Activated CD8-positive, alpha-beta T cell treated with anti-CD3 and anti-CD28 coated beads, Interleukin-2, amount 10 ng/mL, durations not matched to agents 7 days and 5 days (primary cell): ENCODE results near the gene PPME1. TPM values are rescaled to one million over a fixed set of nuclear protein-coding genes. Genes with fewer than 3 reads are reported as not detected.

ENCODE experiments used
- ATAC-seq: fragments of 150-1000 bp; cut with Tn5 transposase; one replicate; pipeline ENCODE4 v1.10.0; 2021; ENCODE audit warnings: moderate library complexity
- CTCF ChIA-PET: fragments of 350-600 bp; sonication (Branson Sonifier 250); formaldehyde crosslinking; loops from one replicate; lab custom pipeline; 2021; ENCODE audit warnings: antibody characterized with exemption; lab: Charles Lee
- POLR2A ChIA-PET: fragments of 350-600 bp; sonication (Branson Sonifier 250); formaldehyde crosslinking; loops from one replicate; lab custom pipeline; 2021; ENCODE audit warnings: antibody characterized with exemption; lab: Charles Lee
- DNase-seq: peaks from one replicate; pipeline ENCODE4 v3.0.0-alpha.2; 2020
- H3K27ac Mint-ChIP-seq: one replicate; pipeline ENCODE4 v1.8.0; 2021; ENCODE audit warnings: mild to moderate bottlenecking, mixed read lengths
- H3K27me3 Mint-ChIP-seq: one replicate; pipeline ENCODE4 v1.8.0; 2021; ENCODE audit warnings: low read depth, mixed read lengths
- H3K36me3 Mint-ChIP-seq: one replicate; pipeline ENCODE4 v1.8.0; 2021; ENCODE audit warnings: low read depth, mixed read lengths
- H3K4me1 Mint-ChIP-seq: one replicate; pipeline ENCODE4 v1.8.0; 2021; ENCODE audit warnings: low read depth, mixed read lengths
- H3K4me3 Mint-ChIP-seq: one replicate; pipeline ENCODE4 v1.8.0; 2021; ENCODE audit warnings: mild to moderate bottlenecking, mixed read lengths
- H3K9me3 Mint-ChIP-seq: one replicate; pipeline ENCODE4 v1.8.0; 2022; ENCODE audit warnings: mixed read lengths; ENCODE audit not compliant: insufficient read depth
- total RNA-seq, 2 experiments: library from RNA; stranded (reverse); gene quantifications; one replicate each; pipeline ENCODE4 v1.2.3, GENCODE V29; 2021

Gene PPME1
- total RNA-seq, 2 experiments from 2014 or later = 28.6 to 29.6 TPM

GRCh38 chr11:74284466-74284865, 113.4 kb downstream of the PPME1 start:
- ATAC-seq (no peak), DNase-seq (no peak)
- no peak overlapping the region for H3K27ac Mint-ChIP-seq
- H3K4me1 Mint-ChIP-seq = no peaks in the 10 kb centered on the region
- H3K4me3 Mint-ChIP-seq = no peak overlapping the region
- H3K9me3 Mint-ChIP-seq = no peaks in the 10 kb centered on the region
- CTCF ChIA-PET = interaction anchor here (1.4 kb wide), 1 partner anchor 29 kb away, joined by 3 read pairs; no protein-coding TSS in a partner anchor
- POLR2A ChIA-PET = no interaction called here
- H3K27me3 Mint-ChIP-seq = no peaks in the 10 kb centered on the region
- no peaks in the 10 kb centered on the region for H3K36me3 Mint-ChIP-seq

- Mint-ChIP-seq H3K27me3 (peaks cover 4% of the 10 kb centered on the region), H3K36me3 (peaks cover 2% of the 10 kb centered on the region), H3K4me3 (no peak overlapping the region), H3K27ac (no peak overlapping the region), H3K4me1 (no peaks in the 10 kb centered on the region), H3K9me3 (no peaks in the 10 kb centered on the region)
- ChIA-PET CTCF (interaction anchor here (0.6 kb wide), 1 partner anchor 454 kb away, joined by 3 read pairs; no protein-coding TSS in a partner anchor), POLR2A (no interaction called here)
- DNase-seq = no peak
- ATAC-seq = no peak
Observed at GRCh38 chr11:74288161-74288560, 117.1 kb downstream of the PPME1 start.

GRCh38 chr11:74288911-74289310, 117.8 kb downstream of the PPME1 start:
- ATAC-seq = no peak
- H3K9me3 Mint-ChIP-seq = no peaks in the 10 kb centered on the region
- no peak overlapping the region for H3K27ac Mint-ChIP-seq
- ChIA-PET POLR2A (no interaction called here), CTCF (interaction anchor here (0.6 kb wide), 1 partner anchor 454 kb away, joined by 3 read pairs; no protein-coding TSS in a partner anchor)
- H3K4me3 Mint-ChIP-seq = no peak overlapping the region
- peaks cover 5% of the 10 kb centered on the region for H3K27me3 Mint-ChIP-seq
- H3K4me1 Mint-ChIP-seq = no peaks in the 10 kb centered on the region
- DNase-seq = no peak
- peaks cover 2% of the 10 kb centered on the region for H3K36me3 Mint-ChIP-seq

- H3K36me3 Mint-ChIP-seq = no peaks in the 10 kb centered on the region
- H3K27ac Mint-ChIP-seq = no peak overlapping the region
- CTCF ChIA-PET = interaction anchor here (0.9 kb wide), 2 partner anchors 42 to 151 kb away, joined by 3 to 4 read pairs; no protein-coding TSS in a partner anchor
- no peaks in the 10 kb centered on the region for H3K9me3 Mint-ChIP-seq
- peaks cover 5% of the 10 kb centered on the region for H3K4me1 Mint-ChIP-seq
- DNase-seq (no peak), ATAC-seq (no peak)
- peaks cover 9% of the 10 kb centered on the region for H3K27me3 Mint-ChIP-seq
- no peak overlapping the region for H3K4me3 Mint-ChIP-seq
- POLR2A ChIA-PET = no interaction called here
Observed at GRCh38 chr11:74297484-74297883, 126.4 kb downstream of the PPME1 start.

GRCh38 chr11:74299015-74299414, 127.9 kb downstream of the PPME1 start:
- no peak overlapping the region for H3K4me3 Mint-ChIP-seq

More at GRCh38 chr11:74299015-74299414, 127.9 kb downstream of the PPME1 start:
- Mint-ChIP-seq H3K4me1 (peaks cover 5% of the 10 kb centered on the region), H3K36me3 (no peaks in the 10 kb centered on the region), H3K9me3 (no peaks in the 10 kb centered on the region), H3K27ac (no peak overlapping the region), H3K27me3 (peaks cover 7% of the 10 kb centered on the region)
- DNase-seq (no peak), ATAC-seq (no peak)
- ChIA-PET CTCF (interaction anchor here (2.4 kb wide), 1 partner anchor 23 kb away, joined by 13 read pairs; no protein-coding TSS in a partner anchor), POLR2A (no interaction called here)

Other genes starting within 250 kb of the PPME1 start
- gene DNAJB13, start 220.3 kb upstream of the PPME1 start, total RNA-seq = not detected
- gene UCP2, start 188.4 kb upstream of the PPME1 start, total RNA-seq = 100 to 1,000 TPM; 205 to 218 TPM
- 1 to 10 TPM; 2.9 TPM for gene UCP3, start 162.2 kb upstream of the PPME1 start, total RNA-seq
- 10 to 100 TPM; 36.0 to 44.2 TPM for gene C2CD3, start 287 bp upstream of the PPME1 start, total RNA-seq
- gene P4HA3, start 140.4 kb downstream of the PPME1 start, total RNA-seq = not detected
- 1 to 10 TPM; 6.1 to 6.5 TPM for gene PGM2L1, start 227.1 kb downstream of the PPME1 start, total RNA-seq